Measurements from ENCODE around the gene TRIM38.

DNA sequence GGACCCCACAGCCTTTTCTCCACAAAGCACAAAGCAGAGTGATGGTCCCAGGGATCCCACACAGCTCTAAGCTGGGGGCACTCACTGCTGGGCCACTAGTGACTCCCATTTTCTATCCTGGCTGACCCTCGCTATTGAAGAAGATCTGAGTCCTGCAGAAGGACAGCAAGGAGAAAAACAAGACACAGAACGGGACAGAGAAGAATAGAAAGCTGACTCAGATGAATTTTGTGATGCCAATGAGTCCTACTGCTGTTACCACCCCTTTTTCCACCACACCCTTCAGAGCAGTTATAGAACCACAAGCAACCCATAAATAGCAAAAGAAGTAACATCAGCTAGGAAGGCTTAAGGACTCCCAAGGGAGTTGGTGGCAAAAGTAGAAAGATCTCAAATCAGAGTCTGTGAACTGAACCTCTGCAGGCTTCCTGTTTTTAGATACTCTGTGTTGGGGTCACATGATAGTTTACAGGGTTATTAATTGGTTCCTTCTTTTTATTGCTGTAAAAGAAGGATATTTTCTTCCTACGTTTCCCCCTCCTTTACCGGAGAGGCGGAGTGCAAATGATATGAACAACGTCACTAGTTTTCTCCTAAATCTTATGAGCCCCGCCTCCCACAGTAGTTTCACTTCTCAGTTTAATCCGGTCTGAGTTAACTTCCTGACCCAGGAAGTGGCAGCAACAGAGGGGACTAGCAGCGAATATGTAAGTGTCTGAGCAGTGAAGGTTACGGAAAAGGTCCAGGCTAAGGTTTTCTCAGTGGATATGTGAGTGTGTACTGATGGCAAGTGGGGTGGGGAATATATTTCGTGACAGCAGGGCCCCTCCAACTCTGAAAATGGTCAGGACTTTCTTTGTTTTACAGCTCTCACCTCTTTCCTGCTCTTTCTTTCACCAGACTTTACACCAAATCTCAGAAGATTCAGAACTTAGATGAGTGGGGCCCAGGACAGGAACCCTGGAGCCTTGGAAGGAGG lies at the start of gene TRIM38:
- TF ChIP-seq, protein P1, sequence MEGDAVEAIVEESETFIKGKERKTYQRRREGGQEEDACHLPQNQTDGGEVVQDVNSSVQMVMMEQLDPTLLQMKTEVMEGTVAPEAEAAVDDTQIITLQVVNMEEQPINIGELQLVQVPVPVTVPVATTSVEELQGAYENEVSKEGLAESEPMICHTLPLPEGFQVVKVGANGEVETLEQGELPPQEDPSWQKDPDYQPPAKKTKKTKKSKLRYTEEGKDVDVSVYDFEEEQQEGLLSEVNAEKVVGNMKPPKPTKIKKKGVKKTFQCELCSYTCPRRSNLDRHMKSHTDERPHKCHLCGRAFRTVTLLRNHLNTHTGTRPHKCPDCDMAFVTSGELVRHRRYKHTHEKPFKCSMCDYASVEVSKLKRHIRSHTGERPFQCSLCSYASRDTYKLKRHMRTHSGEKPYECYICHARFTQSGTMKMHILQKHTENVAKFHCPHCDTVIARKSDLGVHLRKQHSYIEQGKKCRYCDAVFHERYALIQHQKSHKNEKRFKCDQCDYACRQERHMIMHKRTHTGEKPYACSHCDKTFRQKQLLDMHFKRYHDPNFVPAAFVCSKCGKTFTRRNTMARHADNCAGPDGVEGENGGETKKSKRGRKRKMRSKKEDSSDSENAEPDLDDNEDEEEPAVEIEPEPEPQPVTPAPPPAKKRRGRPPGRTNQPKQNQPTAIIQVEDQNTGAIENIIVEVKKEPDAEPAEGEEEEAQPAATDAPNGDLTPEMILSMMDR (IDR thresholded peaks at IDR 0.05; ENCODE audit: extremely low read depth in 1 of 2, insufficient read depth in 1 of 2, low read depth in 1 of 2, low read length in 2 of 2) = no peak
- TF ChIP-seq, protein P2, sequence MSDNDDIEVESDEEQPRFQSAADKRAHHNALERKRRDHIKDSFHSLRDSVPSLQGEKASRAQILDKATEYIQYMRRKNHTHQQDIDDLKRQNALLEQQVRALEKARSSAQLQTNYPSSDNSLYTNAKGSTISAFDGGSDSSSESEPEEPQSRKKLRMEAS (IDR thresholded peaks at IDR 0.05; ENCODE audit: insufficient read depth, insufficient read length) = no peak
- TF ChIP-seq POLR2A (IDR thresholded peaks at IDR 0.05; ENCODE audit: low read depth, low read length) = peak; percentile 95
- TF ChIP-seq EZH2 (IDR thresholded peaks at IDR 0.05; ENCODE audit: borderline replicate concordance, low read depth, low read length, severe bottlenecking) = no peak
- peak; percentile 83 for TF ChIP-seq POLR2AphosphoS5 (IDR thresholded peaks at IDR 0.05; ENCODE audit: insufficient read depth, low read depth, low read length)
- TF ChIP-seq FOS (IDR thresholded peaks at IDR 0.05; ENCODE audit: borderline replicate concordance, insufficient read depth, low read length) = no peak
- TF ChIP-seq JUN (IDR thresholded peaks at IDR 0.05; ENCODE audit: borderline replicate concordance, insufficient read depth, insufficient read length, low read depth) = peak; percentile 23
- no peak for TF ChIP-seq MYC (IDR thresholded peaks at IDR 0.05; ENCODE audit: low read depth, low read length)
- no peak for TF ChIP-seq GATA2 (IDR thresholded peaks at IDR 0.05; ENCODE audit: insufficient read depth, insufficient read length, low read depth, low read length)

Data from endothelial cell of umbilical vein (primary cell).